AML-193 (cell line): Measurements from ENCODE around the gene TBL3.
"Not testable (repeated sequence)": the region's sequence is repeated elsewhere in the genome, so short reads cannot be mapped to it uniquely, and the experiment has no call there.

Experiments
- DNase-seq, 2 experiments: peaks; one replicate each; lab custom pipeline; 2025; lab: John Stamatoyannopoulos, UW

TBL3 gene

DNA sequence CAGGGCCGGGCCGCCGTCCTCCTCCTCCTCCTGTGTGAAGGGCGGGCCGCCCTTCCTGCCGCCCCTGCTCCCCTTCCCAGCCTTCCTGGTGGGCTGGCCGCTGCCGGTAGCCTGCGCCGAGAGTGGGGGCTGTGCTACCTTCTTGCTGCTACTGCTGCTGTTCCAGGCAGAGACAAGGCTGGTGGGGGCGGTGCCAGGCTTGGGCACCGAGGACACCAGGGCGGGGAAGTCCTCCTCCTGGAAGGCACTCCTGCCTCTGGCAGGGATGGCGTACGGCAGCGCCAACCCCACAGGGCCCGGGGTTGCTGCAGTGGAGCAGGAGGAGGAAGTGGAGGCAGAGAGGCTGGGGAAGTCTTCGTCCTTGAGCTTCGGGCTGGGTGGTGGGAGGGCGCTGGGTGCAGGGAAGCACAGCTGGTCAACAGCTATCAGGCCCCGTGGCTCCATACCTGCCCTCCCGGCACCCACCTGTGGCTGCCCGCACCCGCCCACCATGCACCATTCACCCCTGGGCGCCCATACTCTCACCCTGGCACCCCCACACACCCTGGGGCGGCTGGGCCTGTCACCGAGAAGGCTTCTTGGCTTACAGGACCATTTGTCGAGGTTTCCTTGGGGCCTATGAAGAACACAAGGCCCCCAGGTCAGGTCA, 28.1 kb downstream of the TBL3 start:
- DNase-seq, result no peak

DNA sequence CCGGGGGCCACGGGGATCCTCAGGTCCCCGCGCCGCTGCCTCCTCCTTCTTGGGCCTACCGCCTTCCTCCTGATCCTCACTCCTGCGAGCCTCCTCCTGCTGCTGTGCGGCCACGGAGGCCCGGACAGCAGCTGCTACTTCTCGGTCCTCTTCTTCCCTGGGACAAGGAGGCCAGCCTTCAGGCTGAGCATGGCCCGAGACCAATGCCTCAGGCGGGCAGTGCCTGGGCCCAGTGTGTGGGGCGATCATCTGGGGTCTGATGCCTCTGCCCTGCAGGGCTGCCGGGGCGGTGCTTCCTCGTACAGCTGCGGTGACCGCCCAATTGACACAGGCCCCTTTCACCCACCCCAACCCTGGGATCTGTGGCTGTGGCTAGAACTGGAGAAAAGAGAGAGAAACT, 29.2 kb downstream of the TBL3 start:
- DNase-seq, result no peak

DNA sequence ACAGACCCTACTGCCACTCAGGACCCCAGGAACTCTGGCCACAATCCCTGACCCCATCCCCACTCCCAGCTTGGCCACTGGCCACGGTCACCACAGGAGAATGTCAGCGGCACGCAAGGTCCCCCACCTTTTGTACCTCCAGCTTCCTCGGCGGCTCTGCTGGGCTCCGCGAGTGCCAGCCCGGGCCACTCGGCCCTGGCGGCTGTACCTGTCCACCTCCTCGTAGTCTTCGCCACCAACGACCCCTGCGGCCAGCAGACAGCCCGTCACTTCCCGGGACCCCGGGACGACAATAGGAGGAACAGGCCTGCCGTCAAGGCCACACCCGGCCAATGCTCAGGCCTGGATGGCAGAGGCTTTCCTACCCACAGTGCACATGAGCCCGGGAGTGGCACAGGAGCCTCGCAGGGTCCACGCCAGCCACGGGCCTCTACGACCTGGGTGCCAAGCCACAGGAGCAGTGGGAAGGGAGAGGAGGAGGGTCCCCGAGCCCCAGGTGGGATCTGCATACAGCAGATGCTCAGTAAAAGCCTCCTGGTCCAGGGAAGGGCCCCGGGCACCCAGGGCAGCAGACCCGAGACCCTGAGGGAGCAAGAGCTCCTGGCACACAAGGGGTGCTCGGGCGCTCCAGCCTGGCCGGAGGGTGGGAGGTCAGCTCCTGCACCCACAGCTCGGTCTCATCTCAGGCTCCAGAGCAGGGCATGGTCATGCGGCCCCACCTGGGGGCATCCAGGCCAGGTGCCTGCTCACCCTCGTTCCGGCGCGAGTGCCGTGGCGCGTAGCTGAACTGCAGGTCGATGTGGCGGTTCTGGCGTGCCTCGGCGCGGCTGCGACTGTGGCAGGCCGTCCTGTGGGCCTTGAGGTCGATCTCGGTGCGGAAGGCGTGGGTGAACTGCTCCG, 29.9 kb downstream of the TBL3 start:
- DNase-seq, result no peak

DNA sequence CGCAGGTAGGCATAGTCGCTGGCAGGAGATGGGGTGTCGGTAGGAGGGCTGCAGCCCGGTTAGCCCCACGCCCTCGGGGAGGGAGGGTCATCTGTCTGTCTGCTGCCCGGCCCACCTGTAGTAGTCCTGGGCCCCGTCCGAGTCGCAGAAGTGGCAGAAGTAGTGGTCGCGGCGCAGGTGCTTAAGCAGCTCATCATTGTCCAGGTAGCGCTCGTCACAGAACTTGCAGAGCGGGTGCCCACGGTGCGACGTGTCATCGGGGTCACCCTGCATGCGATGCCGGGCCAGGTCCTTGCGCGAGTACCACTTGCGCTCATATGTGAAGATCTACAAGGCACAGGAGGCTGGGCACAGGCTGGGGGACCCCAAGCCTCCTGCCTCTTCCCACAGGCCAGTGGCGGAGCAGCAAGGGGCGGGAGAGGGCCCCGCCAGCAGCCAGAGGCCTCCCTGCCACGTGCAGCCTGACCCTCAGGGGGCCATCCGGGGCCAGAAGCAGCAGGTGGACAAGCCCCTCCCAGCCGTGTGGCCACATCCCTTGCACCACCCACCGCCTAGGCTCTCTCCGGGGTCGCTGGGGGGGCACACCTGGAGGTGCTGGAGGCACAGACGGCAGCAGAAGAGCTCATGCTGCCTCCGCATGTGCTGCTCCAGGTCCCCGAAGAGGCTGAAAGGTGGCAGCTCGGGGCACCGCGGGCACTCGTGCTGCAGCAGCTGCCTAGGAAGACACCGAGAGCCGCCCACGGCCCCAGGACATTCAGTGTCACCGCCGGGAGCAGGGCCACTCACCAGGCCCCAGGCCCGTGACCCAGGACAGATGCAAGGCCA, 30.8 kb downstream of the TBL3 start:
- no peak for DNase-seq

DNA sequence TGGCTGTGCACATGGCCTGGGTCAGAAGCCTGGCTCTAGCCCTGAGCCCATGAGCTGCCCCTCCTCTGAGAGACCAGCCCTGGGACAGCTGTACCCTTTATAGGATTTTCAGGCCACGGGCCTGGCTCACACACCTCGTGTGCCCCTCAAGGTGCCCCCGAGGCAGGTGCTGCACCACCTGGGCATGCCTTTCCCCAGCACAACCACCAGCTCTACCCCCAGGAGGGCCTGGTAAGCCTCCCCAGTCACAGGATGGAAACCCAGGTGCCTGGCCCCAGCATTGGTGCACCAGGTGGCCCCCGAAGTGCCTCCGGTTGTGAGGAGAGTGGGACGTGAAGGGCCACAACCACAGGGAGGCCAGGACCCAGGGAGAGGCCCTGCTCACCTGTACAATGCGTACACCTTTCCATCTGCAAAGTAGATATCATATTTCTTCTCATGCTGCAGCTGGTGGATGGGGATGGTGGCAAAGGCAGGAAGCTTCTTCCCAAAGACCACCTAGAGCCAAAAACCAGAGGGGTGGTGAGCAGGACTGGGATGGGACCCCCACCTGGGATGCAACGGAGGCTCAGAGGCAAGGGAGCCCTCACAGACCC, 31.5 kb downstream of the TBL3 start:
- DNase-seq, result no peak

DNA sequence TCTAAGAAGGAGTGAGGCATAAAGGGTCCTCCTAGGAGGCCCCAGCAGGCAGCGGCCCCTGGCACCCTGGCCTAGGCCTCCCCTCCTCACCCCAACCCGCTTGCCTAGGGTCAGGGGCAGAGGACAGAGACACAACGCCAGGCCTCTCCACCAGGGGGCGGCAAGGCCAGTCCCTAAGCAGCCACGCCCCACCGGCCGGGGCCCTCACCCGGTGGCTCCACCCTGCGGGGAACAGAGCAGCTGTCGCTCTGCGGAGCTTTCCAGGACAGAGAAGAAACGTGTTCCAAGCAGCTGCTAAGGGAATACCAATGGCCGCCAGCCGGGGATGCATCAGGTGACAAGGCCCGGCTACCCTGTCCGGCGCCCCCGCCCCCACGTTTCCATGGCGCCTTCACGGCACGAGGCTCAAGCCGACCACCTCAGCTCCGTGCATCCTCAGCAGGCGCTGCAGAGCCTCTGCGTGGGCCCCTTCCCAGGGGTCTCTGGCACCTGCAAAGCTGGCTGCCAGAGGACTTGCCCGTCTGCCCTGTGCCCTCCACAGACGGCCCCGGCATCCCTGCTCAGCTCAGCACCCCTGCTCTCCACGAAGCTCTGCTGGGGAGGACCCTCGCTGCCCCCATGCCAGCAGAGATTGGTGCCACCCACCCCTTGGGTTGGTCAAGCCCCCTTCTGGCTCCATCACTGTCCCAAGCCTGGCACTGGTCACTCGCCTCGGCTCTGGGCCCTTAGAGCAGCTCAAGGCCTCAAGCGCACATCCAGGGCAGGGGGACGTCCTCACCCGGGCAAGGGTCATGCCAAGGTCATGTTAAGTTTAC, 32.2 kb downstream of the TBL3 start:
- peak; percentile 82 to 85 for DNase-seq

DNA sequence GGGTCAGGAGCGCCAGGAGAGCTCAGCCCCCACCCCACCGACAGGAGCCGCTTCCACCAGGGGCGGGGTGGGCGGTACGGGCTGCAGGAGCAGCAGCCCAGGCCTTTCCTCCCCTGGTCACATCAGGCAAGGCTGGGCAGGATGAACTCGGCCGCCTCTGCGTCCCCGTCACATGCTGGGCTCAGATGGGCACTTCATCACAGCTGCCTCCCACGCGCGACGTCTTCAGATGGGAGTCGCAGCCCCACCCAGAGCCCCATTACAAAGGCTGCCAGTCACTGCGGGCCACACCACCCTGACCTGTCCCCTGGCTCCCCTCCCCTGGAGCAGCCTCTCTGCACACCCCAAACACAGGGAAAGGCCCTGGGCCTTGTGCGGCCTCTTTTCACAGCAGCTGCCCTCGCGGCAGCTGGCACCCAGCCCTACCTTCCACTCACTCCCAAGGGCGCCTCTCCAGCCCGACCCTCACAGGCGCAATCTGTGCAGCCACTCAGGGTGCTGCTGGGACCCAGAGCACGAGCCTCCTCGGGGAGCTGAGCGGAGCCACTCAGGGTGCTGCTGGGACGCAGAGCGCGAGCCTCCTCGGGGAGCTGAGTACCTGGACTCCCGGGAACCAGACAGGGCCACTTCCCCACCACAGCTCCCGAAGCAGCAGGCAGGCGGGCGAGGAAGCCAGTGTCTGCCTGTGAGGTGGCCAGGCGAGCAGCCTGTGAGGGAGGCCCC, 33.1 kb downstream of the TBL3 start:
- DNase-seq, result no peak

DNA sequence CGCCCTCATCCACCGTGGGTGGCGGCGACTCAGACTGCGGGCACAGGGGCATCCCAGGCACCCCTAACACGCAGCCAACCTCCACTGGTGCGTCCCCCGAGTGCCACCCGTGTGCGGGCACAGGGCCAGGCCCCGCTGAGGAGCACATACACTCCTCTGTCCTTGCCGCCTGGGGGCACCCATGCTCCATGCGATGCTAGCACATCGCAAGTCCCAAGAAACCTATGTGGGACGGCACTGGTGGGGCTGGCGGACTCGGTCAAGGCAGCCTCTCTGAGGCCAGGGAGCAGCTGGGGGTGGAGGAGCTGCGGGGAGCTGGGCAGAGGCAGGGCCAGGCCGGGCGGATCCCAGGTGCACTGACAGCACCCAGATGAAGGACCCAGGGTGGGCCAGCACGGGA, 33.8 kb downstream of the TBL3 start:
- DNase-seq, result no peak

DNA sequence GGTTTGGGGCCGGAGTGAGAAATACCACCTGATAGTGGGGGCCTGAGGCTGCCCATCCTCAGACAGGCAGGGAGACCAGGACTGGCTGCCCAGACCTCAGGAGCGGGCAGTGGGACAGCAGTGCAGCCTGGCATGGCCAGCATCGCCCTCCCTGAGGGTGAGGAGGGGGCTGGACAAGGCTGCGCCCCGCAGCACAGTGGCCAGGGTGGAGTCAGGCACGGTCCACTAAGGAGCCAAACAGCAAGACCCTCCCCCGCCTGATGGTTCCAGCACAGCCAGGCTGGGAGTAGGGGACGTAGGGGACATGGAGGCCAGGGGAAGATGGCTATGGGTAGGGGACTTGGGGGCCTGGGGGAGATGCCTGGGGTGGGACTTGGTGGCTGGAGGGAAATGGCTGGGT, 34.5 kb downstream of the TBL3 start:
- DNase-seq, result no peak

DNA sequence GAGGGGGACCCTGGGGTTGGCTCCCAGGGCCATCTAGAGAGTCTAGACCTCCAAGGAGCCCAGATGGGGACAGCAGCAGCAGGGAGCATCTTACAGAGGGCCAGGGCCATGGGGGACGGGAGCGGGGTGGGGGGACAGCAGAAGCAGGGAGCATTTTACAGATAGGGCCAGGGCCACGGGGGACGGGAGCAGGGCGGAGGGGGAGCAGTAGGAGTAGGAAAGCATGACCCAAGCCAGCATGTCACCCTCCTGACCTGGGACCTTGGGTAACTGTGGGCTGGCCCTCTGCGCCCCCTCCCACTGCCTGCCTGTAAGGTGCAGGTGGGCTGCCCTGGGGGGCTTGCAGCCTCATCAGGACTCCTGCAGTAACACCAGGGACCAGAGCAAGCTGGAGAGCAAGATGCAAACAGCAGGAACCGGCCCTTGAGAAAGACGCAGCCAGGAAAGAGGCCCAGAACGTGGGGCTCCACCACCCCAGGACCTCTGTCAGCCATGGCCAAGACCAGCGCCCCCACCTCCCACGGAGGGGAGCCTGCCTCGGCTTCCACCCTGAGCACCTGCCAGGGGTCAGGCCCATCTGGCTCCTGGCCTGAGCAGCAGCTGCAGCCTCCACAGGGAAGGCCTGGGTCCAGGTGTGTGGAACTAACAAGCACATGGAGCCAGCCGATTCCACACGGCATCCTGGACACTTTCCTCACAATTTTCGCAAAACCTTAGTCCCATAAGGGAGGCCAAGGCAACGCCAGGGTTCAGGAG, 35.4 kb downstream of the TBL3 start:
- no peak for DNase-seq

DNA sequence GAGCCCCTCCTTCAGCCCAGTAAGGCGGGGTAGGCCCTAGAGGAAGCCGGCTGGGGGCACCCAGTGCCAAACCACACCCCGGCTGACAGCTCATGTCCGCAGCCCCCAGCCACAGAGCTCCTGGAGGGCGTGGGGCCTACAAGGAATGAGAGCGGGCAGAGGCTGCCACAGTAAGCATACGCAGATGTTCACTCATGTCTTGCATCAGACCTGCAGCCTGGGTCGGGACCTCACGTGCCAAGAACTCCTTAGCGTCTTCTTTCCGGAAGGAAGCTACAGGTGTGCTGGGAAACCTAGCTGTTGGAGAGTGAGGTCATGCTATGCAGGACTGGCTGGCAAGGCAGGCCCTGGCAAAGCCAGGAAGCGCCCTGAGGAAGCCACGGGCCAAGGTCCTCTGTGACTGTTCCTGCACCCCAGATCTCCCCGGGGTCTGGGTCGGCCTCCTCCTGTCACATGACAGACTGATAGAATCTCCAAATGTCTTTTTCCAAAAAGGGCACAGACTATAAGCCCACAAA, 36.2 kb downstream of the TBL3 start:
- DNase-seq, result peak in 1 of 2 experiments; percentile 22

DNA sequence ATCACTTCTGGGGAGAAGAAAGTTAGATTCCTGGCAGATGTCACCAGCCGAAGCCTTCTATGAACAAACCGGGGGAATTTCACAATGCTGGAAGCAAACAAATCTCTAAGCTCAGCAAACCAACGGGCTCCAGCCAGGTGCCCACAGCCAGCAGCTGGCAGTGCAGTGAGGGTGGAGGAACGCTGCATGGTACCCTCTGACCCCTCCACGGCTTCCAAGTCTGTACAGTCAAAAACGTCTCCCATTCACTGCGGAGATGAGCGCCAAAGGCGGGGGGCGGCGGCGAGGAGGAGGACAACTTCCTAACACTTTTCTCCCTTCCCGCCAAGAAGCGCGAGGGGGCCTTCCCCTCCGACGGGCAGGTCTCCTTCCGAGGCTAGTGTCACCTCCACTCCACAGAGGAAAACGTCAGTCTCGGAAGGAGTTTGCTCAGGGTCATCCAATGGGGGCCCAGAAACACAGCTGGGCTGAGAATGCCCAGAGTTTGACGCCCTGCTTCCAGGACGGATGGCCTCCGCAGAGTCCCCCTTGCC, 36.8 kb downstream of the TBL3 start:
- peak; percentile 32 to 50 for DNase-seq

DNA sequence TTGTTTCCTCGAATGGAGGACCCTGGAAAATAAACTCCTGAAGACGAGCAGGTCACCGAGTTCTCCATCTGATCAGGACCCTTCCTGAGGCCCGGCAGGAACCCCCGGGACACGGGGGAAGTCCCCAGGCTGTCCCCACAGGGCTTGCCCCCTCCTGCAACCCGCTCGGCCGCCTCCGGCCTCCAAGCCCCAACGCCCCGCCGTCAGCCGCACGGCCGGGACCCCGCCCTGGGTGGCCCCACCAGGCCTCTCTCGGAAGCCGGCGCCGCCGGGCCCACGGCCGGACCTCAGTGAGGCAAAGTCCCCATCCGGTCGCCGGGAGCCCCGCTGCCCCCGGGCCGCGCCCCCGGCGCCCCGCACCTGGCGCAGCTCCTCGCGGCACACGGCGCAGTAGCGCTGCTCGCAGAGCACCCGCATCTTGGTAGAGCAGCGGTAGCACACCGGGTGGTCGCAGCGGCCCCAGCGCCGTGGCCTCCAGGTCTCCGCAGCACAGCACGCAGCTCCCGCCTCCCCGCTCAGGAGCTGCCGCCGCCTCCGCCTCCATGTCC, 37.4 kb downstream of the TBL3 start:
- DNase-seq, result no peak

DNA sequence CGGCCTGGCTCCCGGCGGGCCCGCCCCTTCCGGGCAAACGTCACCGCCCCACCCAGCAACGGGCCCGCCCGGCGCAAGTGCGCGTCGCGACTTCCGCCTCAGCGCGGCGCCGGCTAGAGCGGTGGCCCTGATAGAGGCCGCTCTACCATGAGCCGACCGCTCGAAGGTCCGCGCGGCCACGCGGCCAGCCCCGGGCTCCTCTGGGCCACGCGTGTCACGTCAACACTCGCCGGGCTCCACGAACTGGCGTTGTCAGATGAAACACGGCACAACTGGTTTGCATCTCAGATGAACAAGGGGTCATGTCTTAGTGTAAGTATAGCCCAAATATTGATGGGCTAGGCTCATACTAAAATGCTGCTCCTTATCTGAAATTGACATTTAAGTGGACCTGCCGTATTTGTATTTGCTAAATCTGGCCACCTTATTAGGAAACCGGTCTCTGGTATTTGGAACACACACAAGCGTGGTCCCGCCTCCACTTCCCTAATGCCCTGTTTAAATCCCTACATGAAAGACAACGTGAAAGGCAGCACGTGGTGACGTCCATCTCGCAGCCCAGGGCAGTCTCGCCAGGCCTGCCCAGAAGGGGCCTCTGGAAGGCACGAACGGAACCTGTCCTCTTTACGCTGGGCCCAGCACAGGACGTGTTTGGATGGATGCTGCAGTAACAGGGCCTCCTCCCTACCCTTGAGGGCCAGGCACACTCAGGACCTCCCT, 38.1 kb downstream of the TBL3 start, which contains the start of gene ZNF598:
TSS of gene ZNF598 (minus strand) at position 31 of the 720 bp plus-strand sequence.
- peak; percentile 65 to 73 for DNase-seq

DNA sequence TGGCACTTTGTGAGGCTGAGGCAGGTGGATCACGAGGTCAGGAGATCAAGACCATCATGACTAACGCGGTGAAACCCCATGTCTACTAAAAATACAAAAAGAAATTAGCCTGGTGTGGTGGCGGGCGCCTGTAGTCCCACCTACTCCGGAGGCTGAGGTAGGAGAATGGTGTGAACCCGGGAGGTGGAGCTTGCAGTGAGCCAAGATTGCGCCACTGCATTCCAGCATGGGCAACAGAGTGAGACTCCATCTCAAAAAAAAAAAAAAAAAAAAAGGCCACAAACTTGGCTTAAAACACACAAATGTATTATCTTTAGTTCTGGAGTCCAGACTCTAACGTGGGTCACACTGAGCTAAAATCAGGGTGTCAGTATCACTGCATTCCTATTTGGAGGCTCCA, 39.9 kb downstream of the TBL3 start:
- not testable (repeated sequence) for DNase-seq

DNA sequence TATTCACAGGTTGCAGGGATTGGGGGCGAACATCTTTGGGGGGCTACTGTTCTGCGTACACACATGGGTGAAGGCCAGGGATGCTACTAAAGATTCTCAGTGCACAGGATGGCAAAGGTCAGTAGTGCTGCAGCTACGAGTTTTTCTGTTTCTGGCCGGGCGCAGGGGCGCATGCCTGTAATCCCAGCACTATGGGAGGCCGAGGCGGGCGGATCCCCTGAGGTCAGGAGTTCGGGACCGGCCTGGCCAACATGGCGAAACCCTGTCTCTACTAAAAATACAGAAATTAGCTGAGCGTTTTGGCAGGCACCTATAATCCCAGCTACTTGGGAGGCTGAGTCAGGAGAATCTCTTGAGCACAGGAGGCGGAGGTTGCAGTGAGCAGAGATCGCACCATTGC, 41.7 kb downstream of the TBL3 start:
- no peak for DNase-seq

DNA sequence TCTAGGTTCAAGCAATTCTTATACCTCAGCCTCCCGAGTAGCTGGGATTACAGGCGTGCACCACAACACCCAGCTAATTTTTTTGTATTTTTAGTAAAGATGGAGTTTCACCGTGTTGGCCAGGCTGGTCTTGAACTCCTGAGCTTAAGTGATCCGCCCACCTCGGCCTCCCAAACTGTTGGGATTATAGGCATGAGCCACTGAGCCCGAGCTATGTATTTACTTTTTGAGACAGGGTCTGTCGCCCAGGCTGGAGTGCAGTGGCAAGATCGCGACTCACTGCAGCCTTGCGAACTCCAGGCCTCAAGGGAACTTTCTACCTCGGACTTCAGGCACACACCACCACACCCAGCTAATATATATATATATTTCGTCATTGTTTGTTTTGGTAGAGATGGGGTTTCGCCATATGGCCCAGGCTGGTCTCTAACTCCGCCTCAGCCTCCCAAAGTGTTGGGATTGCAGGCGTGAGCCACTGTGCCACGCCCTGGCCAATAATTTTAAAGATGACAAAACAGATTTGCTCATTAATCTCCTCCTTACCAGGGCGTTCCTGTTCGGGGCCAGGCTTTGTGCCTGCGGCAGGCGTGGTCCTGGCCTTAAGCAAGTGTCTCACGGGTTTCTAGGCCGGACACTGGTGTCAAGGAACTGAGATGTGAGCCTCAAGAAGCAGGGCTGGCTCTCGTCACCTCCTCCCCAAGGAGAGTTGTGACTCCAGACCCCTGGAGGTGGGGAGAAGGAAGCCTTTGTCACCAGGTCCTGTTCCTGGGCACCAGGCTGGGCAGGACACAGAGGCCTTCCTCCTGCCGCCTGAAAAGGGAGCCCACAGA, 43.5 kb downstream of the TBL3 start:
- no peak for DNase-seq

DNA sequence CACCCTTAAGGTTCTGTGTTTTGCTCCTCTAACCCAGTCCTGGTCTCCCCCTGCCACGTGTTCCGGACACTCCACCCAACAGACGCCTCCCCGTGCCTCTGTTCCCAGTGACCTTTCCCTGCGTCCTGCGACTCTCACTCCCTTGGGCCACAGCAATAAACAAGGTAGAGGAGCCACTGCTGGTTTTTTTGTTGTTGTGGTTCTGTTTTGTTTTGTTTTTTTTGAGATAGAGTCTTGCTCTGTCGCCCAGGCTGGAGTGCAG, 44.0 kb downstream of the TBL3 start:
- no peak for DNase-seq
